Amniotic stem cell (primary cell): ENCODE data around the gene PAPSS2.

Experiments used
- DNase-seq: peaks from one replicate; lab custom pipeline; 2025; lab: John Stamatoyannopoulos, UW

Gene PAPSS2

DNA sequence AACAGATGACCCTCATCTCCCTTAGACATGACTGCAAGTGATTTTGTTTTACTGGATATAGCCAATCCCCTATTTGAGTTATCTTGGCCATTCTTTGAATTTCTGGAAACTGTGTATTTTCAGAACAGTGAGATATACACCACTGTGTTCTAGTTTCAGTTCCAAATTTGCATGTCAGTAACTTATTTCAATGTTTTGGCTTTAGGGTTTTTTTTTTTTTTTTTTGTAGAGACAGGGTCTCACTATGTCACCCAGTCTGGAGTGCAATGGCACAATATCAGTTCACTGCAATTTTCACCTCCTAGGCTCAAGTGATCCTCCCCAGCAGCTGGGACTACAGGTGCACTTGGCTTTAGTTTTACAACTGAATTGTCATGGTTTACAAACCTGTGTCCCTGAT, 91.1 kb downstream of the PAPSS2 start:
- DNase-seq = no peak

DNA sequence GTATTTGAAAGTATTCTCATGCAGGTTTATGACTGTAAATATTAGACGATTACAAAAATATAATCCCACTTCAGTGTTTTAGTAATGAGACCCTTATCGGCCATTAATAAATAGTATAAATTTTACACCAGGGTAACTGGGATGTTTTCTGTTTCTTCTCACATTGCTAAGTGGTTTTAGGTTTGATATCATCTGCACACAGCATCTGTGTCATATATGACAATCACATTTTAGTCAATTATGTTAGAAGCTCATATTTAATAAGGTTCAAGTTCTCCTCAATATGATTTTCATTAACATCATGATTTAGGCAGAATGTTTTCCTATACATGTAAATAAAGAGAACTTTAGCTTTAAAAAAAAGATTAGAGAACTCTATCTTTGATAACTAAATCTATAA, 91.6 kb downstream of the PAPSS2 start:
- no peak for DNase-seq

DNA sequence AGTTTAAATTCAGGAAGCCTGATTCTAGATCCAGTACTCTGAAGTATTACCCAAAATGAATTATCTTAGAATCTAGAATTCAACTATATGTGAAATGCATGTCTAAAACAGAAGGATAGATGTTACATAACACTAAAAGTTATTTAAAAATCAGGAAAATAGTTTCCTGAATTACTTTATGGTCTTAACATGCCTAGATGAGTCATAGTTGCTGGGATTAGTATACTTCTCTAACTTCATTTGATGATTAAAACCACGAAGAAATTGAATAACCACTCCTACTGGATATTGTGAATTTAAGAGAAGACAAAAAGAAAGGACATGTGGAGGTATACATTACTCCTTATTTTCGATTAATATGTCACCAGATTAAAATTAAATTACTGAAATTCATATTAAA, 92.9 kb downstream of the PAPSS2 start:
- DNase-seq = peak; percentile 56

DNA sequence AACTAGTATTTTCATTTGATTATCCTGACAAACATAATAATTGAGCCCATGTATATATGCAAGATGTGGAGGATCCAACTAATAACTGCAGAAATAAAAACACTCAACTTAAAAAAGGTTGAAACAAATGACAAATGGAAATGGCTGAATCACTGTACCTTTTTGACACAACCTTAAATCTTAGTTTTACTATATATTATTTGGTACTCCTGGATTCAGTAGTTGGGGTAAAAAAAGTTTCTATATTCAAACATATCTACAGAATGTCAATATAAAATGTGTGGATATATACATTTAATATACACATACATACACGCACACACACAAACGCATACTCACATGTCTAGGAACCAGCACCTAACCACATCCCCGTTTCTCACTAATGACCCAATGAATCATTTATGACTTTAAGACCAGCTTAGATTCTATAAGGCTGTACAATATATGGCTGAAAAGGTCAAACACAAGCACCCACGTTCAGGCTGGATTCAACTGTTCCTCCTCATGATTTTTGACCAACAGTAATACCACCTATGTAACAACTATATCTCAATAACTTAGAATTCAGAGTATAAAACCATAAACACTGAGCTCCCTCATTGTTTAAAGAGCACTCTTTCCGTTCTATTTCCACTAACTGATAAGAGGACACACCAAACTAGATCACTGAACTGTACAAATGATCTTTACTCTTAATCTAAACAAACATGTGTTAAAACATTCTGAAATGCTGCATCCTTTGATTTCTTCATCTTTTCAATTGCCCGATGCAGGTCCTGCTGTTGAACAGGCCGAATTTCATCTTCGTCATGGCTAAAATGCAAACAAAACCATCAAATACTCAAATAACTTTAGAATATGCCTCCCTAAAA, 94.6 kb downstream of the PAPSS2 start:
- DNase-seq = no peak

DNA sequence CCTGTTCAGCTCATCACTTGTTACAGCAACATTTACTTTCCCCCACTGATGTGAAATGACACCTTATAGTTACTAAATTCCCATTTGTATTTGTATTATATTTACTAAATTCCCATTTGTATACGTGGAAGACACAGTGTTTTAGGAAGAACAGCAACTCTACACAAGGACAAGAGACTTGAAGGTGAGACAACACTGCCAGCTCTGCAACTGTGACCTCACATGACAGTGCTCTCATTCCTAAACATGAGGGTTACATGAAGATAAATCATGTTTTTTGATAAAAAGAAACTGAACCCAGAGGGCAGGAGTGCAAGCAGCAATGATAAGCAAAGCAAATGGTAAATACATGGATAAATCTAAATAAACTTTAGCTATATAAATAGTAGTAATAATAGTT, 98.0 kb downstream of the PAPSS2 start:
- no peak for DNase-seq

DNA sequence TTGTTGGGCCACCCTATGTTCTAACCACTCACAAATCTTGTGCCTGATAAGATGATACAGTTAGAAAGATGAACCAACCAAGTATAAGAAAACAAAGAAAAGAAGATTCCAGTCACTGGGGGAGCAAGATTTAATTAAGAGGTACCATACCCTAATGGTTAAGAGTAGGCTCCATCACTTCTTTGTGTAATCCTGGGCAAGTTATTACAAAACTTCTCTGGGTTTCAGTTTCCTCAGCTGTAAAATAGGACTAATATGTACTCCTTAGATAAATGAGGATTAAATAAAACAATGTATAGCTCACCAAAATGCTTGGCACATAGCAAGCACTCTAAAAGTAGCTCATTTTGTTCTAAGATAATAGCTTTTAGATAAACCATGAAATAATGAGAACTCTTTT, 99.9 kb downstream of the PAPSS2 start:
- no peak for DNase-seq

DNA sequence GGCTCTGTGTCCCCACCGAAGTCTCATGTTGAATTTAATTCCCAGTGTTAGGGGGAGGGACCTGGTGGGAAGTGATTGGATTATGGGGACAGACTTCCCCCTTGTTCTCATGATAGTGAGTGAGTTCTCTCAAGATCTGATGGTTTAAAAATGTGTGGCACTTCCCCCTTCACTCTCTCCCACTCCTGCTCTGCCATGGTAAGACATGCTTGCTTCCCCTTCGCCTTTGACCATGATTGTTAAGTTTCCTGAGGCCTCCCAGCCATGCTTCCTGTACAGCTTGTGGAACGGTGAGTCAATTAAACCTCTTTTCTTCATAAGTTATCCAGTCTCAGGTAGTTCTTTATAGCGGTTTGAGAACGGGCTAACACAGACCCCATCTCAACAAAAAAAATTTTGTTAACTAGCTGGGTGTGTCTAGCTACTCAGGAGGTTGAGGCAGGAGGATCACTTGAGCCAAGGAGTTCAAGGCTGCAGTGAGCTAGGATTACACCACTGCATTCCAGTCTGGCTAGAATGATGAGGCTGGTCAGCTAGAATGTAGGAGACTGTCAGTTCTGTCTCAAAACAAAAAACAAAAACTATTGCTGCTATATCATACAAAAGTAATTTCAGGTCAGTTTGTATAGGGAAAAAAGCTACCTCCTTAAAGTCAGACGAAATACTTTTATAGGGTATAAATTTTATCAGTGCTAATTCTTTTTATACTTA, 100.7 kb downstream of the PAPSS2 start:
- DNase-seq = no peak

DNA sequence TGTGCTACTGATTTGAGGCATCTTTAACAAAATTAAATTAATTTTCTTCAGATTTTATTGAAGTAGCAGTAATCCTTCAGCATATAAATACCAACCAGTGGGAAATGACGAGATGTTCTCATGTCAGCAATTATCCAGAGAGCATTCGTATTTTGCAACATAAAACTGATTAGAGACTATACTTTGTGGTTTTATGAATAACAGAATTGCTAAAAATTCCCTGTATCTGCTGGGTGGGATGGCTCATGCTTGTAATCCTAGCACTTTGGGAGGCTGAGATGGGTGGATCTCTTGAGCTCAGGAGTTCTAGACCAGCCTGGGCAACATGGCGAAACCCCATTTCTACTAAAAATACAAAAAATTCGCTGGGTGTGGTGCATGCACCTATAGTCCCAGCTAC, 101.5 kb downstream of the PAPSS2 start:
- DNase-seq = no peak

DNA sequence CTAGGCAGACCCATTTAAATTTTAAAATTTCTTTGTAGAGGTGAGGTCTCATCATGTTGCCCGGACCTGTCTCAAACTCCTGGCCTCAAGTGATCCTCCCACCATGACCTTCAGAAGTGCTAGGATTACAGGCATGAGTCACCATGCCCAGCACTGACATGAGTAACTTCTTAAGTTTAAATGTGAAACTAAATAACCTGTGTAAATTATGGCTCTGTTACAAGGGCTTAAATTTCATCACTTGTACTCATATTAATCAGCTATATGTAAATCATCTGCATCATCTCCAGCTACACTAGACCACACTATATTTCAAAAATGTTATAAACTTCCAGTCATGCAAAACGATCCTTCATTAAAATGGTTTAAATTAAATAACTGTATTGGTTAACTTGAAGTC, 102.2 kb downstream of the PAPSS2 start:
- DNase-seq = no peak

DNA sequence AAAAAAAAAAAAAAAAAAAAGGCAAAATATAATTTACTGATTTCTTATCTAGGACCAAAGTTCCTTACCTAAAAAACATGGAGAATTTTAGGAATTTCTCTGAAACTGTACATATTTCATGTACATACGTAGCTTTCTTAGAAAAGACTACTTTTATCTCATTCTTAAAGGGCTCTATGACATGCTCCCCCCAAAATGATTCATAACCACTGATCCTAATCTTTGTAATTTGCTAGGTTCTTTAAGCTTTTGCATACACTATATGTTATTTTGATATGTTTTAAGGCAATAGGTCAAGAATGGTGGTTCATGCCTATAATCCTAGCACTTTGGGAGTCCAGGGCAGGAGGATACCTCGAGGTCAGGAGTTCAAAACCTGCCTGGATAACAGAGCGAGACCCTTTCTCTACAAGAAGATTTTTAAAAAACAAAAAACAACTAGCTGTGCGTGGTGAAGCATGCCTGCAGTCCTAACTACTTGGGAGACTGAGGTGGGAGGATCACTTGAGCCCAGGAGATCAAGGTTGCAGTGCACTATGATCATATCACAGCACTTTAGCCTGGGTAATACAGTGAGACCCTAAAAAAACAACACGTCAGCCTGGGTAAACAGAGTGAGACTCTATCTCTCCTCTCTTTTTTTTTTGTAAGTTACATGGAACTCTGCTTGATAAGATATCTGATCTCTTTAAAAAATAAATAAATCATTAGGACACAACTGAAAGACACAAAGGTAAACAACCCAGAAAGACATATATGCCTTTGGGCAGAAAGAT, 103.6 kb downstream of the PAPSS2 start:
- no peak for DNase-seq

DNA sequence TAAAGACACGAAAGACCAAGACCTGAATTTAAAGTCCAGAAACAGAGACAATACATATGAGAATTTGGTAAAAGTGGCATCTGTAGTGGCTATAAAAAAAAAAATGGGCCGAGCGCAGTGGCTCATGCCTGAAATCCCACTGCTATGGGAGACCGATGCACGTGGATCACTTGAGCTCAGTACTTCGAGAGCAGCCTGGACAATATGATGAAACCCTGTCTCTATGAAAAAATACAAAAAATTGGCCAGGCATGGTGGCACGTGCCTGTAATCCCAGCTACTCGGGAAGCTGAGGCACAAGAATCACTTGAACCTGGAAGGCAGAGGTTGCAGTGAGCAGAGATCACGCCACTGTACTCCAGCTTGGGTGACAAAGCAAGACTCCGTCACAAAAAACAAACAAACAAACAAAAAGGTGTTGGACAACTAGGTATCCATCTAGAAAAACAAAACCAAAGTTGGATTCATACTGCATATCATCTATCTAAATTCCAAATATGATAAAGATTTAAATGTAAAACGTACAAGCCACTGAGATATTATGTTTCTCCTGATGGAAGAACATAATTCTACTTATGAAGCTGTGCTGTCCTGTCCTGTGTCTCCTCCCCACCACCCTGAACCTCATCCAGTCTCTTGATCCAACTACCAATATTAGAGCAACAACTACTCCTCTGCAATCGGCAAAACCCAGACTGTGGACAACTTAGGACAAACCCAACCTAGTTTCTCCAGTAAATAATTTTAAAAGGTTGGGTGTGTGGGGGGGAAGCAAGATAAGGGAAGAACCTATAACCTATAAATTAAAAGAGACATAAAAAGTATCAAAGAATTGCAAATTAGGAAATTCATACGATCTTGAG, 104.6 kb downstream of the PAPSS2 start:
- no peak for DNase-seq

DNA sequence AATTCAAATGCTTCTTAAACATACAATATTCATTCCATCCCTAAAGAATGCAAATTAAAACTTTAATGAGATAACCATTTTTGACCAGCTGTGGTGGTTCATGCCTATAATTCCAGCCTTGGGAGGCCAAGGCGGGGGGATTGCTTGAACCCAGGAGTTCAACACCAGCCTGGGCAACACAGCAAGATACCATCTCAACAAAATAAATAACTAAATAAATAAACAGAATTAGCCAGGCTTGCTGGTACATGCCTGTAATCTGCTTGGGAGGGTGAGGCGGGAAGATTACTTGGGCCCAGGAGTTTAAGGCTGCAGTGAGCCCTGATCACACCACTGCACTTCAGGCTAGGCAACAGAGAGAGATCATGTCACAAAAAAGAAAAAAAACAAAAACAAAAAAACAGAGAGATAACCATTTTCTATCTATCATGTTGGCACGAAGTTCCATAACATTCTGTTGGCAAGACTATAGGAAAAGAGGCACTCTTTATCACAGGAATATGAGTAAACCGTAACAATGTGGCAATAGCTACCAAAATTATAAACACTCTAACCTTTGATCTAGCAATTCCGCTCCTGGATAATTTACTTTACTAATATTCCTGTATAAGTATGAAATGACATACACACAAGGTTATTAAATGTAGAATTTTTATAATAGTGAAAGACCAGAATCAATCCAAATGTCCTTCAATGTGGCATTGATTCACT, 106.1 kb downstream of the PAPSS2 start:
- no peak for DNase-seq

DNA sequence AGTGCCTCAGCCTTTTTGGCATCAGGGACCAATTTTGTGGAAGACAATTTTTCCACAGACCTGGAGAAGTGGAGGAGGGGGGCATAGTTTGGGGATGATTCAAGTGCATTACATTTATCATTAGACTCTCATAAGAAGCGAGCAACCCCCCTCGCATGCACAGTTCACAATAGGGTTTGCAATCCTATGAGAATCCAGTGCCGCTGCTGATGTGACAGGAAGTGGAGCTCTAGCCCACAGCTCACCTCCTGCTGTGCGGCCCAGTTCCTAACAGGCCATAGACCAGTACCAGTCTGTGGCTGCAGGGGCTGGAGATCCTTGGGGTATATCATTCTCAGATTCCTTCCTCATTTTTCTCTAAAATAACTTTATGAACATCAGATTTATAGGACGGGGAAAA, 107.6 kb downstream of the PAPSS2 start:
- DNase-seq = no peak

DNA sequence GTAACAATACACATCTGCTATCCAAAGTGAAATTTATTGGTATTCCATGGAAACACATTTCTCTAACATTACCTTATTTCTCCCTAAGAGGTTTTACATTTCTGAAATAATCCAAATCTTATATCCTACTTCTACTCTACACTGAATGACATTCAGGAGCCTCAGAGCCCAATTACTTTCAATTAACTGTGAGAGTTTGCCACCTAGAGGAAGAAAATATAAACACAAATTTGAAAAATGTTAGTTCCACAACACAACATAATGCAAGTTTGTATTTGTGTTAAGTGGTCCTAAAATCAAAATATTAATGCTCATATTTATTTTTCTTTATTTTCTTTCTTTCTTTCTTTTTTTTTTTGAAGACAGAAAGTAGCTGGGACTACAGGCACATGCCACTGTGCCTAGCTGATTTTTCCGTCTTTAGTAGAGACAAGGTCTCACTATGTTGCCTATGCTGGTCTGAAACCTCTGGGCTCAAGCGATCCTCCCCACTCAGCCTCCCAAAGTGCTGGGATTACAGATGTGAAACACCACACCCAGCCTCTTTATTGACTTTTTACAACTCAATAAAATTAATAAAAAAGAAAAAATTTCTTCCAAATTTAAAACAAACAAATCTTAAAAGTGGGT, 112.3 kb downstream of the PAPSS2 start:
- DNase-seq = no peak

DNA sequence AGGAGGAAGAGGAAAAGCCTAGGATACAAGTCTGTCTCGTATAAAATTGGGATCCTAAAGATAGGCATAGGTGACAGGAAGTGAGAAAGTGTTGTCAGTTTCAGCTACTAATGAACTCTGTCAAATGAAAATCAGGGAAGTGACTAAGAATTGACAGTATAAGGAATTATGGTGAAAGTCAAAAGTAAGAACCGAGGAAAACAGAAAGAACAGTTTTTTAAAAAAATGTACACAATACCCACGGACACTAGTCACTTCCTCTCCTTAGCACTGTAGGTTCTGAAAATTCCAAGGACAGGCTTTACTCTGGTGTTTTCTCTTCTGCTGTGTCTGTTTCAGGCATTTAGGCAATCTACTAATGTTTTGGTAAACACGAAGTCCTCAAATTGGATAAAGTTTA, 116.1 kb downstream of the PAPSS2 start:
- no peak for DNase-seq

DNA sequence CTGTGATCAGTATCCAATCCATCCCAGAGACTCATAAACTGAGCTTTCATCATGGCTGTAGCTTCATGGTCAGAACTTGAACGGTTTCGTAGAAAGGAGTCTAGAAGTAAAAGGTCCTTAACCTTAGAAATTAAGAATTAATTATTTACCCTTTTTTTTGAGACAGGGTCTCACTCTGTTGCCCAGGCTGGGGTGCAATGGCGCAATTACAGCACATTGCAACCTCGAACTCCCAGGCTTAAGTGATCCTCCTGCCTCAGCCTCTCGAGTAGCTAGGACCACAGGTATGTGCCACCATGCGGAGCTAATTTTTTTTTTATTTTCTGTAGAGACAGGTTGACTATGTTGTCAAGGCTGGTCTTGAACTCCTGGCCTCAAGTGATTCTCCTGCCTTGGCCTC, 116.7 kb downstream of the PAPSS2 start:
- no peak for DNase-seq

DNA sequence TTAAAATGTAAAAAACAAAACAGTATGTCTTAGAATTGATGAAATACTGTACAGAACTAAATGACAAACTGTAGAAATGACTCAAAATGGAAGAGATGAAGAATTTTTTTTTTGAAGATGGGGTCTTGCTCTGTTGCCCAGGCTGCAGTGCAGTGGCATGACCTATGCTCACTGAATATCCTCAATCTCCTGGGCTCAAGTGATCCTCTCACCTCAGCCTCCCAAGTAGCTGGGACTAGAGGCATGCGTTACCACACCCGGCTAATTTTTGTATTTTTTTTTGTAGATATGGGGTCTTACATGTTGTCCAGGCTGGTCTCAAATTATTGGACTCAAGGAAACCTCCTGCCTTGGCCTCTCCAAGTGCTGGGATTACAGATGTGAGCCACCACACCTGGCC, 121.9 kb downstream of the PAPSS2 start:
- DNase-seq = no peak

DNA sequence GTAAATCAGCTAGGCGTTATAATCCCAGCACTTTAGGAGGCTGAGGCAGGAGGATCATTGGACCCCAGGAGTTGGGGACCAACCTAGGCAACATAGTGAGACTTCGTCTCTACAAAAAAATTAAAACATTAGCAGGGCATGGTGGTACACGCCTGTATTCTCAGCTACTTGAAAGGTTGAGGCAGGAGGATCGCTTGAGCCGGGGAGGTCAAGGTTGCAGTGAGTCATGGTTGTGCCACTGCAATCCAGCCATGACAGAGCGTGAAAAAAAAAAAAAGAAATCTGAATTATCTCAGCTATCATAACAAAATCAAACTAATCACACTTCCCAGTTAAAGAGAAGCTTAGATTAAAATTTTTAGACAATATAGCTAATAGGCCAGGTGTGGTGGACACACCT, 123.0 kb downstream of the PAPSS2 start:
- no peak for DNase-seq

DNA sequence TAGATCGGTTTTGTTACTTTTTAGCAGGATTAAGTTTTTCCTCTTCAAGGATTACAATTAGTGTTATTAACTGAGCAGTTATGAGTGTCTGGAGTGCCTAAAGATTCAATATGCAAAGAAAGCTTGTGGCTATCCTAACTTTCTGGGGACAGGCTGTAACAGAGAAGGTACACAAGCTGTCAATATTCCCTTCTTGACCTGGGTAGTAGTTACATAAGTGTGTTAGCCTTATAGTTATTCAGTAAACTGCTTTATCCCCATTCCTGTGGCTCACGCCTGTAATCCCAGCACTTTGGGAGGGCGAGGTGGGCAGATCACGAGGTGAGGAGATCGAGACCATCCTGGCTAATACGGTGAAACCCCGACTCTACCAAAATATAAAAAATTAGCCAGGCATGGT, 126.7 kb downstream of the PAPSS2 start:
- no peak for DNase-seq

DNA sequence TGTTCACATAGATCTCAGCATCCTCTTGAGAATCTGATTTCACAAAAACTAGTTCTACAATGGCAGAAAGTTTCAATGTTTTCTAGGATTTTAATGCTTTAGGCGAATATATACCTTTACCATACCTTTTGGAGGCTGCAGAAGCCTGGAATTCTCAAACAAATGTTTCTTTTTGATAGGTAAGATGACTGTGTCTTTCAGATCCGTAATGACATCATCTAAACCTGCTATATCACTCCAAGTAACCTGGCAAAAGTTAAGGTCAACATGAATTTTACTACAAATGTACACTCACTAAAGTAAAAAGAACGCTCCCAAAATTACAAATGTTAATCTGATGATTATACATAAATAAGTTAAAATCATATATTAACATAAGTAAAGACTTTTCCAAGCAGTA, 130.5 kb downstream of the PAPSS2 start:
- no peak for DNase-seq

DNA sequence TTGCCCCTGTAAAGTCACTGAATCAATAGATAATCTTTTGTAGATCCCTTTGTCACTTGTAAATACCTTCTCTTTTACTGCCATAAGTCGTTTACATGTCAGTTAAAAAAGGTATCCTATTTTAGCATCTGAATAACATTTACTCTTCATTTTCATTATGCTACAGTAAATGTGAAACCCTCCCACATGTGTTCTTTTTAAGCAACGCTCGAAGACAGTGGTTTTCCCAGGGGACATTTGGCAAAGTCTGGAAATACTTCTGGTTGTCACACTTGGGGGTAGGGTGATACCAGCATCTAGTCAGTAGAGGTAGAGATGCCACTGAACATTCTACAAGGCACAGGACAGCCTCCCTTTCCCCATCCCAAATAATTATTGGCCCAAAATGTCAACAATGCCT, 134.6 kb downstream of the PAPSS2 start:
- DNase-seq = no peak
